Urinary bladder (tissue), 4 donors: ENCODE data around the gene SH3BP1. TPM values are rescaled to one million over a fixed set of nuclear protein-coding genes. Genes with fewer than 3 reads are reported as not detected.

Source experiments
- DNase-seq: peaks from one replicate; pipeline ENCODE4 v3.0.0-alpha.2; 2015; ENCODE audit errors: extremely low spot score
- H3K27ac ChIP-seq: one replicate; pipeline ENCODE4 v1.5.1; 2013; ENCODE audit warnings: low read depth, mild to moderate bottlenecking, moderate library complexity
- H3K36me3 ChIP-seq: one replicate; pipeline ENCODE4 v1.6.1; 2013; ENCODE audit warnings: mild to moderate bottlenecking, moderate library complexity; ENCODE audit not compliant: insufficient read depth
- H3K4me1 ChIP-seq: one replicate; pipeline ENCODE4 v1.6.1; 2013; ENCODE audit warnings: mild to moderate bottlenecking, moderate library complexity; ENCODE audit not compliant: insufficient read depth
- H3K4me3 ChIP-seq: one replicate; pipeline ENCODE4 v1.5.1; 2013; ENCODE audit warnings: low read depth, low read length
- WGBS: extraction: QIAGEN DNeasy Blood & Tissue Kit; methylation state at CpG from one replicate; pipeline ENCODE4 v1.1.7; 2013; 5-methylcytosine and 5-hydroxymethylcytosine counted together
- polyA plus RNA-seq: library from polyadenylated mRNA; stranded (reverse); fragments of 200-250 nt; gene quantifications from one replicate; pipeline ENCODE4 v1.2.3, GENCODE V29; 2013
- total RNA-seq: library from RNA; depleted of rRNA; stranded (reverse); fragments of >200 nt; gene quantifications from one replicate; pipeline ENCODE4 v1.2.3, GENCODE V29; 2014
- donor health status: healthy with polysubstance abuse.
- donor health status: healthy.

Gene SH3BP1
- total and polyA plus RNA-seq, 2 donors, result 10.9 to 11.3 TPM

DNA sequence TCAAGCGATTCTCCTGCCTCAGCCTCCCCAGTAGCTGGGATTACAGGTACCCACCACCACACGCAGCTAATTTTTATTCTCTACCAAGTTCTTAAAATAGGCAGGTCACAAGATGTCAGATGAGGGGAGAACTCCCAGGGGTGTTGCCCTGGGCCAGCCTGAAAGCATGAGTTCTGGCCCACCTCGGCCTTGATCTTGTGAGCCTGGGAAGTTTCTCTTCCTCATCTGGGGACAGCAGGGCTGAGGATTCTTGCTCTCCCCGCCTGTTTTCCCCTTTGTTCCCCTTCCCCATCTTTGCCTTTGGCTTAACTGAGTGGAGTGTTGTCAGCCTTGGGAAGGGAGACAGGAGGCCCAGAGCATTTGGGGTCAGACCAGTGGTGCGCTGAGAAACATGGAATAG lies 22.6 kb downstream of the SH3BP1 start:
- 88% methylated on average over 5 of the region's 5 CpGs for WGBS
- no peaks in the 10 kb centered on the region for H3K36me3 ChIP-seq
- no peaks in the 10 kb centered on the region for H3K4me1 ChIP-seq
- peak overlapping the region; percentile 26 for H3K27ac ChIP-seq
- H3K4me3 ChIP-seq, result no peak overlapping the region
- no peak for DNase-seq

DNA sequence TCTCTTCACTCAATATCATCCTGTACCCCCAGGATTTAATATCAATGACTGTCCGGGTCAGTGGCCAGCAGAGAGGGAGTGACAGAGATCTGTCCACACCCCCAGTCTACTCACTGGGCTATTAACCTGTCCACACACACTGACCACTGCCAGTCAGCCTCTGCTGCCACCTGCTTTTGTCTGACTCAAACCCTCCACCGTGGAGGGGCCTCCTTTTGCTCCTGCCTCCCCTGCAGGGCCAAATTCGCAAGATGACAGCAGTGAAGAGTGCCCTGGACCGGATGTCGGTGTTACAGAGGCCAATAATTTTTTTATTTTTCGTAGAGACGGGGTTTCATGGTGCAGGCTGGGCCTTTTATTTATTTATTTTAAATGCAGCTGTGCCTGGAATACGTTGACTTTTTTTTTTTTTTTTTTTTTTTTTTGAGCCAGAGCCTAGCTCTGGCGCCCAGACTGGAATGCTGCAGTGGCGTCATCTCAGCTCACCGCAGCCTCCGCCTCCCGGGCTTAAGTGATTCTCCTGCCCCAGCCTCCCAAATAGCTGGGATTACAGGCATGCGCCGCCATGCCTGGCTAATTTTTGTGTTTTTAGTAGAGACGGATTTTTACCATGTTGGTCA lies 24.2 kb downstream of the SH3BP1 start:
- no peaks in the 10 kb centered on the region for H3K36me3 ChIP-seq
- H3K4me3 ChIP-seq, result no peak overlapping the region
- WGBS, result 64% methylated on average over 16 of the region's 16 CpGs
- no peak overlapping the region for H3K27ac ChIP-seq
- no peaks in the 10 kb centered on the region for H3K4me1 ChIP-seq
- DNase-seq, result no peak

DNA sequence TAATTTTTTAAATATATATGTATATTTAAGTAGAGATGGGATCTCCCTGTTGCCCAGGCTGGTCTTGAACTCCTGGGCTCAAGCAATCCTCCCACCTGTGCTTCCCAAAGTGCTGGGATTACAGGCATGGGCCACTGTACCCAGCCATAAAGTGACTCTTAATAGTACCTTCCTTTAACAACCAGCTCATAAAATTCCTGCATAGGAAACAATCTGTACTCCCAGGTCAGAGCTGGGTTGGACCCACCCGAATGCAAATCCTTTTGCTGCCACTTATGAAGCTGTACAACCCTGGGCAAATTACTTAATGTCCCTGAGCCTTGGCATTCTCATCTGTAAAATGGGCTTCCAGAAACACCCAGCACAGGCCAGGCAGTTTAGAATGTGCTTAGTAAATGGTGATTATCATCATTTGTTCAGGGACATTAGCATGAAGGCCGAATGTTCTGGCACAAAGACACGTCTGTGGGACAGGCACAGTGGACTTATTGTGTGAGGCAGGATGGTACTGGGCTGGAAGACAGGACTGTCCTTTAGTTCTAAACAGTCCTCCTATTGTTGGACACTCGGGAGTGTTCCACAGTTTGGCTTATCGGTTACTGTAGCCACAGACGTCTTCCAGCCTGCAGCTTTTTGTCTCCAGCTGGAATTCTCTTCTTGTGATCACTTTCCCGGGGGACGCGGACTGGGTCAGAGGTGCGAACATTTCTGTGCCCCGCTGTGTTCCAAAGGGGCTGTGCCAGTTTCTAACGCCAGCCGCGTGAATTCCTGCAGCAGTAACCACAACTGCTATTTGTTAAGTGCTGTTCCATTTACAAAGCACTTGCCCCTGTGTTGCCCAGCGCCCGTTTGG lies 25.0 kb downstream of the SH3BP1 start:
- 76% methylated on average over 16 of the region's 16 CpGs for WGBS
- no peak overlapping the region for H3K4me3 ChIP-seq
- H3K27ac ChIP-seq, result no peak overlapping the region
- no peak for DNase-seq
- H3K4me1 ChIP-seq, result no peaks in the 10 kb centered on the region
- H3K36me3 ChIP-seq, result no peaks in the 10 kb centered on the region

DNA sequence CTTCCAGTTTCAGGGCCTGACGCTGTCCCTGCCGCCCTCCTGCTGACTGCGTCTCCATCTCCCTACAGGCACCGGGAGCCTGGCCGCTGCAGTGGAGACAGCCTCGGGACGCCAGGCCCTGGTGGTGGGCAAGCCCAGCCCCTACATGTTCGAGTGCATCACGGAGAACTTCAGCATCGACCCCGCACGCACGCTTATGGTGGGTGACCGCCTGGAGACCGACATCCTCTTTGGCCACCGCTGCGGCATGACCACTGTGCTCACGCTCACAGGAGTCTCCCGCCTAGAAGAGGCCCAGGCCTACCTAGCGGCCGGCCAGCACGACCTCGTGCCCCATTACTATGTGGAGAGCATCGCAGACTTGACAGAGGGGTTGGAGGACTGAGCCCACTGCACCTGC lies 26.0 kb downstream of the SH3BP1 start:
- WGBS, result 92% methylated on average over 24 of the region's 24 CpGs
- no peaks in the 10 kb centered on the region for H3K36me3 ChIP-seq
- H3K4me3 ChIP-seq, result no peak overlapping the region
- no peak for DNase-seq
- H3K27ac ChIP-seq, result no peak overlapping the region
- H3K4me1 ChIP-seq, result no peaks in the 10 kb centered on the region

DNA sequence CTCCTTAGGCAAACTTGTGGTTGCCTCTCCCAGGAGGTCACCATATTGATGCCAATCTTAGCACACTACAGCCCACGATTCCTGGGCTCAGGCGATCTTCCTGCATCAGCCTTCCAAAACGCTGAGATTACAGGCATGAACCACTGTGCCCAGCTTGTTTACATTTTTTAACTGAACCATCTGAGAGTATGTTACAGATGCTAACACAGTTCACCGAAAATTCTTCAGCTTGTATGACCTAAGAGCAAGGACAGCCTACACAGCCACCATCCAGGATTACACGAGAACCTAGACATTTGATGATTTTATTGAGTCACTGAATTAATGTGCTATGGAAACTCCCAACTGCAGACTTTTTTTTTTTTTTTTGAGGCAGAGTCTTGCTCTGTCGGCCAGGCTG lies 30.1 kb downstream of the SH3BP1 start:
- DNase-seq, result no peak
- no peak overlapping the region for H3K4me3 ChIP-seq
- WGBS, result 47% methylated on average over 6 of the region's 6 CpGs
- H3K27ac ChIP-seq, result no peak overlapping the region
- no peaks in the 10 kb centered on the region for H3K36me3 ChIP-seq
- H3K4me1 ChIP-seq, result no peaks in the 10 kb centered on the region

DNA sequence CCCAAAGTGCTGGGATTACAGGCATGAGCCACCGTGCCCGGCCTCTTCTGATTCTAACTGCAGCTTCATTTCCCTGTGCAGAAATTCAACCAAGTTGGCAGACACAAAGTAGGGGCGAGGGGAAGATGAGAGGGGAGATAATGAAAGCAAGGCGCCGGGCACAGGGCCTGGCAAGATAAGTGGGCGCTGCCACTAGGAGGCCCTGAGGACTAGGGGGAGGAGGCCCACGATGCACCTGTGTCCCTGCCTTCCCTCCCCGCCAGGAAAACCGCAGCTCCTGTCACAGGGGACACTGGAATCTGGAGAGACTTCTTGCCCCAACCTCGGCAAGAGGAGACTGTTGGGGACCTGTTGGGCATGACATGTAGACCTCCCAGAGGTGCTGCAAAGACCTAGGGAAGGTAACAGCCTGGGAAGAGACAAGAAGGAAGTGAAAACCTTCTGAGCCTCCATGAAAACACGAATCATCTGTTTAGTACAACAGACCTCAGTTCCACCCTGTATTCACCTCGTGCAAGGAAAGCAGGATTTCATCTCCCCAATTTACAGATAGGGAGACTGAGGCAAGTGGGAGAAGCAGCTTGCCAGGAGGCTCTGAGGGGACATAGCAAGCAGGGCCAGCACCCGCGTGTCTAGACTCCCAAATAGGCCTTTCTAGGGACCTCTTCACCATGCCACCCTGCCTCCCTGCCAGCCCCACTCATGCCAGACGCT lies 32.9 kb downstream of the SH3BP1 start:
- 74% methylated on average over 15 of the region's 15 CpGs for WGBS
- H3K4me1 ChIP-seq, result peaks cover 1% of the 10 kb centered on the region
- H3K4me3 ChIP-seq, result no peak overlapping the region
- H3K27ac ChIP-seq, result no peak overlapping the region
- DNase-seq, result no peak
- H3K36me3 ChIP-seq, result no peaks in the 10 kb centered on the region

DNA sequence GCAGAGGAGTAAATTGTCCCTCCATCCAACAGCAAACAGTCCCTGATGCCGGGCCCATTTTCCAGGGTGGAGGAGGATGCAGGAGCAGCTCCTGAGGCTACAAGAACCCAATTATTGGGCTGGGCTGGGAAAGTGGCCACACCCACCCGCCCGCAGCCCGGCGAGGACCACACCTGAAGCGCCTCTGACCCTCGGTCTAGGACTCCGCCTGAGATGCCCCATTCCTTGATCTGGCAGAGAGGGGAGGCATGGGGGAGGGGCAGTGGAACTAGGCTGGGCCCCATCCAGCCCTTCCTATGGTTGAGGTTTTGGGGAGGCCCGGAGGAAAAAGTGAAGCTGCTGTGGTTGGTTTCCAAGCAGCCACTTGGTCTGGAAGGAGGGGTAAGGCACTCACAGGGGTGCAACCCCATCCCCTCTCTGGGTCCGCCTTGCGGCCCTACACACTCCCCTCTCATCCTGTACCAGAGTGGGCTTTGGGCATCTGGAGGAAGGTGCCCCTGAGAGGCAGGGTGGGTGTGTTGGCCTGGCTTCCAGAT lies 33.5 kb downstream of the SH3BP1 start:
- Histone ChIP-seq H3K36me3 (no peaks in the 10 kb centered on the region), H3K4me3 (no peak overlapping the region), H3K27ac (no peak overlapping the region), H3K4me1 (peaks cover 1% of the 10 kb centered on the region)
- DNase-seq, result no peak
- 66% methylated on average over 11 of the region's 11 CpGs for WGBS

DNA sequence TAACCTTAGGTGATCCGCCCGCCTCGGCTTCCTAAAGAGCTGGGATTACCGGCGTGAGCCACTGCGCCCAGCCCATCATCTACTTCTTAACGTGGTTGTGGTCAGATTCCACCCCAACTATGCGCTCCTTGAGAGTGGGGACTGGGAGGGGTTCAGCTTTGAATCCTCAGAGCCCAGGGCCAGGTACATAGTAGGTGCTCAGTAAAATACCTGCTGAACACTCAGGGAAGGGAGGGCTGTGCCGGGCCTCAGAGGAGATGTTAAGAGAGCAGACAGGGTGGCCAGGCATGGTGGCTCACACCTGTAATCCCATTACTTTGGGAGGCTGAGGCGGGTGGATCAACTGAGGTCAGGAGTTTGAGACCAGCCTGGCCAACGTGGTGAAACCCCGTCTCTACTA lies 34.8 kb downstream of the SH3BP1 start:
- H3K4me1 ChIP-seq, result peaks cover 1% of the 10 kb centered on the region
- H3K27ac ChIP-seq, result peak overlapping the region; percentile 65
- H3K4me3 ChIP-seq, result no peak overlapping the region
- H3K36me3 ChIP-seq, result no peaks in the 10 kb centered on the region
- 75% methylated on average over 12 of the region's 12 CpGs for WGBS
- DNase-seq, result no peak

DNA sequence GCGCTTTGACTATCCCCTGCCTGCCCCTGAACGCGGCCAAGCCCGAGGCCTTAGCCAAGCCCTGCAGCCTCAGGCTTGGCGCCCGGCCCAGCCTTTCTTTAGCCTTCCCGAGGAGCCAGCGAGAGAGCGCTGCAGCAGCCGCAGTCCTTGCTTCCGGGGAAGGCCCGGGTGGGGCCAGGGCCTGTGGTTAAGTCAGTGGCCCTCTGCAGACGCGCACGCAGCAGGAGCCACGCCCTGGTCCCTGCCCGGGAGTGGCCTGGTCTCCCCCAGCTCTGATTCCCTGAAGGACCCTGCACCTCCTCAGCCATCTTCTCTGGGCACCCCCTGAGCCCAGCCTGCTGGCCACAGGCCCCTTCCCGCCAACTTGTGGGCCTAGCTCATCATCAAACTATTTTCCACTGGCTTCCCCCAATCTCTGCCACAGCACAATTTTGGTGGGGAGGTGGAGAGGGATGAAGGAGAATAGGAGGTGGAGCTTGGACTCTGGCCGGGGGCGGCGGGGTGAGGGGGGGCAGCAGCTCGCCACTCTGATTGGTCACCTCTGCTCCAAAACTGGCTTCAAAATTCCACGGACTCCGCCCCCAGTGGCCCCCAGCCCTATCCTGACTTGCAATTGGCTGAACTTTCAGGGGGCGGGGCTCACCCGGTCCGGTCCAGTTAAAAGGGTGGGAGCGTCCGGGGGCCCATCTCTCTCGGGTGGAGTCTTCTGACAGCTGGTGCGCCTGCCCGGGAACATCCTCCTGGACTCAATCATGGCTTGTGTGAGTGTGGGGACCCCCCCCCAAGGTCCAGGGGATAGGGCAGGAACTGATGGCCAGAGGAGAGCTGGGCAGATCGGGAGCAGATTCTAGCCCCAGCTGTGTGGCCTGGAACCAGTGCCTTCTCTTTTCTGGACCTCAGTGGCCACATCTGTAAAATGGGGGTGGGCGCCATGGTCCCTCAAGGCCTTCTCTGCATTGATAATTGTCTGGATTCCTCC lies 35.8 kb downstream of the SH3BP1 start, which contains the start of gene LGALS1:
Gene LGALS1 (plus strand): TSS at position 686 of the 979 bp plus-strand sequence. CDS start 67 bp downstream, at position 753.
- WGBS, result 2% methylated on average over 34 of the region's 34 CpGs
- H3K4me1 ChIP-seq, result peaks cover 1% of the 10 kb centered on the region

DNA sequence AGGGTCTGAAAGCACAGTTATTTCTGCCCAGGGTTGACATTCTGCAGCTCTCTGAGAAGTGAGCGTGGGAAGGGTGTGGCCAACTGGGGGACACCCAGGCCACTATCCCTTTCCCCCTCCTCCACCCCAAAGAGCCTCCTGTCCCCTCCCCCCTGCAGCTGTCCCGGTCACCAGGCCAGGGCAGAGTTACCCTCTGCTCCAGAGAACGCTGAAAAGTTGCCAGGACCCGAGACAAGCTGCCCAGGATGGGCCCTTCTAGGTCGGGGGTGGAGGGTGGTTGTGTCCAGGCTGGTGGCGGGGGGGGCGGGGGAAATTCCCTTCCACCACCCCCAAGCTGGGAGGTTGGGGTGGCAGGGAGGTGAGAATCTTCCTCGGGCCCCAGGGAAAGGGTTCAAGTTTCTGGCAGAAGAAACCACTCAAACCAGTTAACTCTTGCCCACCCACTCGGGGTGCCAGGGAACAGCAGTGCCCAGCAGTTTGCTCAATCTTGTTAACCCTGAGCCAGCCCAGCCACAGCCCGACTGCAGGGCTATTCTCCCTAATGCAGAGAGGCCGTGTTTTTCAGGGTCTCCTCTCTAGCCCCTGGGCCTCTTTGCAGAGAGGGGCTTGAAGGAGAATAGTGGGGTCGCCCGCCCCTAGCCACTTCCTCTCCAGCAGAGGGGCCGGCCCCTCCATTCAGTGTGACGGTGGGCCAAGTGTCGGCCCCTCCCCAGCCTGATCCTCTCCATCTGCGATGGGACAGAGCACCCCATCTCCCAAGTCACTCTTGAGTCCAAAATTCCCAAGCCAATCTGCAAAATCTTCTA lies 36.7 kb downstream of the SH3BP1 start:
- DNase-seq, result no peak
- Histone ChIP-seq H3K36me3 (no peaks in the 10 kb centered on the region), H3K4me3 (peak overlapping the region; percentile 55), H3K27ac (peak overlapping the region; percentile 97), H3K4me1 (peaks cover 1% of the 10 kb centered on the region)
- WGBS, result 3% methylated on average over 17 of the region's 17 CpGs

More for the DNA sequence above, 35.8 kb downstream of the SH3BP1 start, which contains the start of gene LGALS1:
- H3K4me3 ChIP-seq, result peak within 1 kb of the TSS; percentile 55
- H3K36me3 ChIP-seq, result no peaks in the 10 kb centered on the region
- H3K27ac ChIP-seq, result peak within 1 kb of the TSS; percentile 97
- peak; percentile 88 for DNase-seq

DNA sequence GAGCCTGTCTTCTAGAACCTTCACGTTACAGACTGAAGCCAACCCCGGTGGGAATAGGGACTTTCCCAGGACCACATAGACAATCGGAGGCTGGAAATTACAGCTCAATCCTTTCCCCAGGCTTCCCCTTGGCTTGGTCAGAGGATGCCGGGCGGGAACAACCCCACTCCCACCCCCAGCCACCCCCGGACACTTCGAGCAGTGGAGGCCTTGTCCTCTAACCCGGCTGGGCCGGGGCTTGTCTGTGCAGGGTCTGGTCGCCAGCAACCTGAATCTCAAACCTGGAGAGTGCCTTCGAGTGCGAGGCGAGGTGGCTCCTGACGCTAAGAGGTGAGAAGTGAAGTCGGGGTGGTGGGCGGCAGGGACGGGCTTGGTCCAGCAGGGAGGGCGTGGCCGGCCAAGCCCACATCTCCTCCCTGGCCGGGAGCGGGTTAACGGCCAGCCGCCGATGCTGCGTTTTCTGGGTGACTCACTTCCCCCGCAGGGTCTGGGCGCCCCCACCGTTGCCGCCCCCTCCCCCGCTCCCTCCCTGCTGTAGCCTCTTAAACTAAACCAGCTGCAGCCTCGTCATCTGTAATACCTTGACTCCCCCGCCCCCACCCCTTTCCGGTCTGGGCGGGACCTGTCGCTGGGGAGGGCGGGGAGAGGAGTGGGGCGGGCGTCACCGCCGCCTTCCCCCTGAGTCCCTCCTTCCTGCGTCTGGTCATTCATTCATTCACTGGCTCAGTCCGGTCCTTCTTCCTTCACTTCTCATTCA lies 37.4 kb downstream of the SH3BP1 start:
- DNase-seq, result peak; percentile 73
- peak overlapping the region; percentile 55 for H3K4me3 ChIP-seq
- H3K36me3 ChIP-seq, result no peaks in the 10 kb centered on the region
- under 1% methylated on average over 42 of the region's 42 CpGs for WGBS
- H3K4me1 ChIP-seq, result peaks cover 1% of the 10 kb centered on the region
- peak overlapping the region; percentile 97 for H3K27ac ChIP-seq
